Naive thymus-derived CD4-positive, alpha-beta T cell (primary cell): Measurements from ENCODE around the gene SELENOO. TPM values are rescaled to one million over a fixed set of nuclear protein-coding genes. Genes with fewer than 3 reads are reported as not detected.

Experiments
- ATAC-seq: fragments of 150-1000 bp; cut with Tn5 transposase; 2 replicates; pipeline ENCODE4 v1.10.0; 2021; ENCODE audit warnings: mild to moderate bottlenecking, moderate library complexity
- CTCF ChIA-PET: fragments of 350-600 bp; sonication (Branson Sonifier 250); formaldehyde crosslinking; loops from one replicate; lab custom pipeline; 2021; ENCODE audit warnings: antibody characterized with exemption; lab: Charles Lee
- POLR2A ChIA-PET: fragments of 350-600 bp; sonication (Branson Sonifier 250); formaldehyde crosslinking; loops from one replicate; lab custom pipeline; 2021; ENCODE audit warnings: antibody characterized with exemption, inconsistent platforms; lab: Charles Lee
- DNase-seq, 9 donors: peaks; one replicate each; pipeline versions ENCODE4 v3.0.0 to v3.0.0-alpha.2; 2020 to 2022; ENCODE audit warnings: mixed read lengths in 1 of 9
- H3K27ac ChIP-seq: one replicate; pipeline ENCODE4 v1.7.0; 2013; ENCODE audit warnings: mild to moderate bottlenecking, low read depth, low read length, moderate library complexity
- H3K27me3 ChIP-seq, 2 donors: one replicate each; pipeline ENCODE4 v1.7.0; 2013; ENCODE audit warnings: low read length in 2 of 2, mild to moderate bottlenecking in 2 of 2, moderate library complexity in 2 of 2; ENCODE audit not compliant: control insufficient read depth in 2 of 2, insufficient read depth in 2 of 2
- H3K36me3 ChIP-seq, 3 experiments: 1 replicate in 2 of 3; 2 replicates in 1 of 3; pipeline ENCODE4 v1.7.0; 2013; ENCODE audit warnings: low read length in 3 of 3, mild to moderate bottlenecking in 3 of 3, moderate library complexity in 1 of 3; ENCODE audit not compliant: insufficient read depth in 3 of 3, control insufficient read depth in 2 of 3
- H3K4me1 ChIP-seq, 2 donors: one replicate each; pipeline ENCODE4 v1.7.0; 2013; ENCODE audit warnings: low read length in 2 of 2, mild to moderate bottlenecking in 2 of 2, moderate library complexity in 1 of 2; ENCODE audit not compliant: control insufficient read depth in 2 of 2, insufficient read depth in 2 of 2
- H3K4me3 ChIP-seq: 2 replicates; pipeline ENCODE4 v1.7.0; 2013; ENCODE audit warnings: mild to moderate bottlenecking, low read length
- H3K9me3 ChIP-seq, 3 experiments: 1 replicate in 2 of 3; 2 replicates in 1 of 3; pipeline ENCODE4 v1.7.0; 2013; ENCODE audit warnings: low read length in 3 of 3; ENCODE audit not compliant: control insufficient read depth in 2 of 3
- H3K27ac Mint-ChIP-seq, 9 donors: one replicate each; pipeline ENCODE4 v1.8.0; 2020 to 2022; ENCODE audit warnings: mixed read lengths in 9 of 9, mild to moderate bottlenecking in 8 of 9, moderate library complexity in 5 of 9, inconsistent platforms in 2 of 9
- H3K27me3 Mint-ChIP-seq, 5 donors: one replicate each; pipeline ENCODE4 v1.8.0; 2021 to 2022; ENCODE audit warnings: mixed read lengths in 5 of 5, mild to moderate bottlenecking in 1 of 5
- H3K36me3 Mint-ChIP-seq, 5 donors: one replicate each; pipeline ENCODE4 v1.8.0; 2020 to 2022; ENCODE audit warnings: mixed read lengths in 5 of 5, mild to moderate bottlenecking in 3 of 5, inconsistent platforms in 1 of 5
- H3K4me1 Mint-ChIP-seq, 7 donors: one replicate each; pipeline ENCODE4 v1.8.0; 2020 to 2022; ENCODE audit warnings: mixed read lengths in 7 of 7, mild to moderate bottlenecking in 3 of 7, inconsistent platforms in 1 of 7
- H3K4me3 Mint-ChIP-seq, 10 donors: one replicate each; pipeline ENCODE4 v1.8.0; 2020 to 2022; ENCODE audit warnings: mild to moderate bottlenecking in 10 of 10, mixed read lengths in 10 of 10, moderate library complexity in 6 of 10, inconsistent platforms in 2 of 10
- H3K9me3 Mint-ChIP-seq, 11 donors: one replicate each; pipeline ENCODE4 v1.8.0; 2020 to 2022; ENCODE audit warnings: mixed read lengths in 11 of 11, mild to moderate bottlenecking in 4 of 11, inconsistent platforms in 1 of 11, moderate library complexity in 1 of 11
- intact Hi-C, 2 donors: fragments of 100-400 bp; cut with micrococcal nuclease; formaldehyde crosslinking; loops; one replicate each; pipeline ENCODE4 v1.15.1; 2023
- polyA plus RNA-seq, 2 donors: library from polyadenylated mRNA; unstranded; fragments of 300-500 nt; fragmentation: Illumina TruSeq; gene quantifications; one replicate each; pipeline ENCODE4 v1.2.3, GENCODE V29; 2021
- total RNA-seq, 6 experiments: library from RNA in 5 of 6; stranded (reverse) in 5 of 6; gene quantifications; 1 replicate in 5 of 6; 2 replicates in 1 of 6; pipeline ENCODE4 v1.2.3 and lab custom pipeline; 2021 to 2026

The SELENOO gene
- total and polyA plus RNA-seq, 7 experiments from 2014 or later = 3.4 to 36.6 (median 30.6) TPM

GRCh38 chr22:50160947-50161346, 39.9 kb upstream of the SELENOO start:
- no peaks in the 10 kb centered on the region for H3K27me3 ChIP-seq
- Mint-ChIP-seq H3K27ac (no peak overlapping the region), H3K4me3 (no peak overlapping the region), H3K36me3 (no peaks in the 10 kb centered on the region), H3K4me1 (no peaks in the 10 kb centered on the region), H3K27me3 (peaks cover 4 to 17% (median 15%) of the 10 kb centered on the region in 5 donors), H3K9me3 (peaks cover 0 to 2% (median 0%) of the 10 kb centered on the region in 11 donors)
- H3K4me3 ChIP-seq = no peak overlapping the region
- H3K27ac ChIP-seq = no peak overlapping the region
- ATAC-seq = no peak
- H3K36me3 ChIP-seq = no peaks in the 10 kb centered on the region
- DNase-seq = no peak
- POLR2A ChIA-PET = interaction anchor here (0.5 kb wide), 1 partner anchor 82 kb away, joined by 3 read pairs; no protein-coding TSS in a partner anchor
- H3K4me1 ChIP-seq = no peaks in the 10 kb centered on the region
- H3K9me3 ChIP-seq = no peaks in the 10 kb centered on the region
- CTCF ChIA-PET = interaction anchor here (0.7 kb wide), 1 partner anchor 479 kb away, joined by 3 read pairs; no protein-coding TSS in a partner anchor
- intact Hi-C loops = no loop called here

- ATAC-seq = no peak
- Histone ChIP-seq H3K4me3 (no peak overlapping the region), H3K9me3 (no peaks in the 10 kb centered on the region), H3K27ac (no peak overlapping the region), H3K4me1 (no peaks in the 10 kb centered on the region), H3K36me3 (no peaks in the 10 kb centered on the region), H3K27me3 (no peaks in the 10 kb centered on the region)
- intact Hi-C loops = no loop called here
- Mint-ChIP-seq H3K36me3 (no peaks in the 10 kb centered on the region), H3K9me3 (peaks cover 0 to 2% (median 0%) of the 10 kb centered on the region in 11 donors), H3K4me3 (no peak overlapping the region), H3K27ac (no peak overlapping the region), H3K4me1 (no peaks in the 10 kb centered on the region), H3K27me3 (peaks cover 4 to 16% (median 14%) of the 10 kb centered on the region in 5 donors)
- ChIA-PET POLR2A (interaction anchor here (0.5 kb wide), 1 partner anchor 82 kb away, joined by 3 read pairs; no protein-coding TSS in a partner anchor), CTCF (no interaction called here)
- no peak for DNase-seq
Observed at GRCh38 chr22:50161508-50162390, 39.1 kb upstream of the SELENOO start.

GRCh38 chr22:50162391-50162956, 38.3 kb upstream of the SELENOO start:
- H3K27me3 ChIP-seq = no peaks in the 10 kb centered on the region
- Mint-ChIP-seq H3K4me1 (no peaks in the 10 kb centered on the region), H3K27ac (peak overlapping the region in 1 of 9 donors; percentile 59), H3K27me3 (peaks cover 4 to 20% (median 13%) of the 10 kb centered on the region in 5 donors), H3K36me3 (no peaks in the 10 kb centered on the region), H3K9me3 (peaks cover 0 to 2% (median 0%) of the 10 kb centered on the region in 11 donors), H3K4me3 (no peak overlapping the region)
- ChIA-PET POLR2A (no interaction called here), CTCF (no interaction called here)
- no peaks in the 10 kb centered on the region for H3K36me3 ChIP-seq
- H3K4me3 ChIP-seq = no peak overlapping the region
- no peak overlapping the region for H3K27ac ChIP-seq
- H3K4me1 ChIP-seq = no peaks in the 10 kb centered on the region
- no peak for DNase-seq
- intact Hi-C loops = no loop called here
- H3K9me3 ChIP-seq = no peaks in the 10 kb centered on the region
- no peak for ATAC-seq

- no peaks in the 10 kb centered on the region for H3K36me3 Mint-ChIP-seq
- POLR2A ChIA-PET = no interaction called here
Observed at GRCh38 chr22:50165436-50166123, 35.2 kb upstream of the SELENOO start.

GRCh38 chr22:50167689-50168489, 32.9 kb upstream of the SELENOO start:
- Mint-ChIP-seq H3K27me3 (peaks cover 21 to 46% (median 42%) of the 10 kb centered on the region in 5 donors), H3K27ac (peak overlapping the region in 1 of 9 donors; percentile 15), H3K4me1 (peaks cover 0 to 6% (median 2%) of the 10 kb centered on the region in 7 donors), H3K36me3 (no peaks in the 10 kb centered on the region), H3K9me3 (no peaks in the 10 kb centered on the region), H3K4me3 (peak overlapping the region in 4 of 10 donors; percentile 2 to 62 (median 31))
- Histone ChIP-seq H3K27ac (no peak overlapping the region), H3K36me3 (no peaks in the 10 kb centered on the region), H3K4me3 (no peak overlapping the region), H3K27me3 (peaks cover 0 to 4% of the 10 kb centered on the region in 2 donors), H3K4me1 (no peaks in the 10 kb centered on the region), H3K9me3 (no peaks in the 10 kb centered on the region)
- ATAC-seq = no peak
- CTCF ChIA-PET = no interaction called here
- intact Hi-C loops = no loop called here
- DNase-seq = no peak
- POLR2A ChIA-PET = no interaction called here

More at GRCh38 chr22:50165436-50166123, 35.2 kb upstream of the SELENOO start:
- Histone ChIP-seq H3K4me3 (no peak overlapping the region), H3K36me3 (no peaks in the 10 kb centered on the region), H3K27ac (no peak overlapping the region), H3K27me3 (peaks cover 0 to 4% of the 10 kb centered on the region in 2 donors), H3K4me1 (no peaks in the 10 kb centered on the region), H3K9me3 (no peaks in the 10 kb centered on the region)
- Mint-ChIP-seq H3K4me1 (peaks cover 0 to 6% (median 0%) of the 10 kb centered on the region in 7 donors), H3K27me3 (peaks cover 18 to 33% (median 28%) of the 10 kb centered on the region in 5 donors), H3K27ac (no peak overlapping the region), H3K9me3 (peaks cover 0 to 2% (median 0%) of the 10 kb centered on the region in 11 donors), H3K4me3 (no peak overlapping the region)
- intact Hi-C loops = no loop called here
- CTCF ChIA-PET = no interaction called here
- ATAC-seq (no peak), DNase-seq (no peak)
